ENCODE data around the gene MAP3K20.

DNA sequence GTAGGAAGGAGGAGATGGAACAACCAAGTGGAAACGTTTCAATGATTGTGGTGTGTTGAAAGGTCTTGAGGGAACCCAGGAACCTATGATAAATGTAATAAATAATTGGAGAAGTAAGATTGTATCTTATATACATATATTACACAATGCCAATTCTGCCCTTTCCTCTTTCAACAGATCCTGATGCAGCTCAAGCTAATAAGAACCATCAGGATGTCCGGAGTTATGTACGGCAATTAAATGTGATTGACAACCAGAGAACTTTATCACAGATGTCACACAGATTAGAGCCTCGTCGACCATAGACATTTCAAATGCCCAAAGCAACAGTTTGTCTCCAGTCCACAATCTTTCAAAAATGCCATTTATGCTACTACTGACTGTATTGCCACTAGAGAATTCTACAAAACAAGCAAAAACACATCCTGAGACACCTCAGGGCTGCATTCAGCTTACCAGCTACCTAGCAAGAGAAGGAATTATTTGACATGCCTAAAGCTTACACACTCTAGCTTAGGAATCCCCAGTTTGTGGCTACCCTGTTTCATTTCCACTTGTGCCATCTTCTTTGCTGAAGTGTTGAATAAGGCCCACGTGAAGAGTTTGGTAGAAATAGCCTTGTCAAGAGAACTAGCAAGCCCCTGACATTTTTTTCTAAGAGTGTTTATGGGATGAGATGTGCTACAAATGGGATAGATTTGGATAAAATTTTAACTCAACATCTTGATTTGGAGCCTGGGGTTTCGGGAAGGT, 24.0 kb upstream of the MAP3K20 start:
- TF ChIP-seq TAF1 (IDR thresholded peaks at IDR 0.05; ENCODE audit: borderline replicate concordance, low read depth, low read length) (no peak), POLR2A (IDR thresholded peaks at IDR 0.05; ENCODE audit: low read depth, low read length) (no peak), POLR2AphosphoS5 (IDR thresholded peaks at IDR 0.05; ENCODE audit: low read depth, low read length) (no peak)
